ENCODE results near the gene RALGDS.

The RALGDS gene

GRCh38 chr9:133162861-133163503 lies 41.9 kb upstream of the RALGDS start:
- Histone ChIP-seq H3K27me3 (replicated peaks) (no peaks in the 10 kb centered on the region), H3K4me3 (ENCODE audit: low read depth, low read length) (peak overlapping the region; percentile 59), H3K36me3 (replicated peaks) (no peaks in the 10 kb centered on the region), H3K27ac (no peak overlapping the region)
- no peak for TF ChIP-seq CTCF (IDR thresholded peaks at IDR 0.05; ENCODE audit: low read depth, low read length, missing control alignments)
- DNase-seq: no peak
- in situ Hi-C loops (cut with HindIII; ENCODE audit: low pct_ligation_motif_present, low sequenced_read_pairs): no loop called here

DNA sequence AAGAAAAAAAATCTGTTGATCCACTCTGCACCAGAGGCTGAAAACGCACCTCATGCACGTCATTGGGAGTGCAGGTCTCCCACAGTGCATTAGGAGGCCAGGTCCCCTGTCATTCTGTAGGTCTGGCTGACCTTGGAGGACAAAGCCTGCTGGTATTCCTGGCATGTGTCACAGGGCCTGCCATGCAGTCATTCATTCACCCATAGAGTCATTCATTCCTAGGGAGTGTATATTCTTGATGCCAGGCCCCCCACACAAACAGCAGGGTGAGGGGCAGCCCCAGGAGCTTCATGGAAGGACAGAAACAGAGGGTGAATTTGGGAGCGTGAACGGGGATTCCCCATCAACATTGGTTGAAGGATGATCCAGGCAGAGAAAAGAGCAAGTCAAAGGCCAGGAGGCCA lies 40.5 kb upstream of the RALGDS start:
- no peak overlapping the region for H3K27ac ChIP-seq
- no peak for DNase-seq
- no peaks in the 10 kb centered on the region for H3K36me3 ChIP-seq (replicated peaks)
- in situ Hi-C loops (cut with HindIII; ENCODE audit: low pct_ligation_motif_present, low sequenced_read_pairs): no loop called here
- no peaks in the 10 kb centered on the region for H3K27me3 ChIP-seq (replicated peaks)
- no peak for TF ChIP-seq CTCF (IDR thresholded peaks at IDR 0.05; ENCODE audit: low read depth, low read length, missing control alignments)
- no peak overlapping the region for H3K4me3 ChIP-seq (ENCODE audit: low read depth, low read length)

GRCh38 chr9:133160742-133161546 lies 39.9 kb upstream of the RALGDS start:
- peak; percentile 85 for TF ChIP-seq CTCF (IDR thresholded peaks at IDR 0.05; ENCODE audit: low read depth, low read length, missing control alignments)
- in situ Hi-C loops (cut with HindIII; ENCODE audit: low pct_ligation_motif_present, low sequenced_read_pairs): no loop called here
- H3K4me3 ChIP-seq (ENCODE audit: low read depth, low read length): no peak overlapping the region
- H3K36me3 ChIP-seq (replicated peaks): no peaks in the 10 kb centered on the region
- H3K27ac ChIP-seq: no peak overlapping the region
- no peaks in the 10 kb centered on the region for H3K27me3 ChIP-seq (replicated peaks)
- DNase-seq: peak; percentile 60

GRCh38 chr9:133158695-133159094 lies 37.7 kb upstream of the RALGDS start:
- Histone ChIP-seq H3K27me3 (replicated peaks) (no peaks in the 10 kb centered on the region), H3K36me3 (replicated peaks) (no peaks in the 10 kb centered on the region), H3K27ac (no peak overlapping the region), H3K4me3 (ENCODE audit: low read depth, low read length) (no peak overlapping the region)
- TF ChIP-seq CTCF (IDR thresholded peaks at IDR 0.05; ENCODE audit: low read depth, low read length, missing control alignments): no peak
- in situ Hi-C loops (cut with HindIII; ENCODE audit: low pct_ligation_motif_present, low sequenced_read_pairs): no loop called here
- DNase-seq: no peak

DNA sequence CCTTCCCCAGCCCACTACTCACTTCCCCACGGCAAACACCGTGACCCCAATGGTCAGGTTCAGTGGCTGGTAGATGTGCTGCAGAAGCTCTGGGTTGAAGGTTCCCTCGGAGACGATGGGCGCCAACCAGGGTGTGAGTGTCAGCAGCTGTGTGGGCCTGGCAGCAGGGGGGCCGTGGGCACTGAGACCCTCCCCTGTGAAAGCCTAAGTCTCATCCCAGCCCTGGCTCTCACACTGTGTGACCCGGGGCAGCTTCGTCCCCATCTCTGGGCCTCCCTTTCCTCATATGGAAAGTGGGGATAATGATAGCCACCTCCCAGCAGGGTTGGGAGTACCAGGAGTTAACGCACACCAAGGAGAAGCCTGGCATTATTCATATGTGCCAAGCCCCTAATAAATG lies 34.1 kb upstream of the RALGDS start:
- H3K27ac ChIP-seq: no peak overlapping the region
- in situ Hi-C loops (cut with HindIII; ENCODE audit: low pct_ligation_motif_present, low sequenced_read_pairs): no loop called here
- H3K4me3 ChIP-seq (ENCODE audit: low read depth, low read length): no peak overlapping the region
- H3K36me3 ChIP-seq (replicated peaks): no peaks in the 10 kb centered on the region
- TF ChIP-seq CTCF (IDR thresholded peaks at IDR 0.05; ENCODE audit: low read depth, low read length, missing control alignments): no peak
- no peaks in the 10 kb centered on the region for H3K27me3 ChIP-seq (replicated peaks)
- no peak for DNase-seq
